Astrocyte (in vitro differentiated cells and primary cell): Measurements from ENCODE around the gene KHK.

Experiments
- CTCF ChIP-seq: IDR thresholded peaks from 2 replicates; pipeline ENCODE4 v1.5.1; 2011; ENCODE audit warnings: low read depth, mild to moderate bottlenecking, inconsistent platforms, low read length, moderate library complexity; ENCODE audit not compliant: insufficient read depth
- EZH2 ChIP-seq: IDR thresholded peaks from 2 replicates; pipeline ENCODE4 v1.6.1; 2012; ENCODE audit warnings: mild to moderate bottlenecking, low read length, inconsistent platforms; ENCODE audit not compliant: insufficient read depth

- TF ChIP-seq CTCF (no peak), EZH2 (no peak)
Observed at GRCh38 chr2:27123302-27124150, 37.0 kb downstream of the KHK start, which contains the start of gene ABHD1.
